WTC11 (cell line): ENCODE measurements around the gene UTP3. TPM values are rescaled to one million over a fixed set of nuclear protein-coding genes. Genes with fewer than 3 reads are reported as not detected.

Source experiments
- ATAC-seq: fragments of 200-7000 bp; cut with Tn5 transposase; 2 replicates; pipeline ENCODE4 v1.10.0; 2021; ENCODE audit warnings: mild to moderate bottlenecking, moderate library complexity
- CTCF ChIA-PET: fragments of 300-600 bp; sonication (Branson Sonifier 250); formaldehyde crosslinking; loops from one replicate; lab custom pipeline; 2021; ENCODE audit warnings: antibody characterized with exemption; lab: Charles Lee
- POLR2A ChIA-PET: fragments of 350-600 bp; sonication (Branson Sonifier 250); formaldehyde crosslinking; loops from one replicate; lab custom pipeline; 2021; ENCODE audit warnings: antibody characterized with exemption; lab: Charles Lee
- DNase-seq: peaks from one replicate; pipeline ENCODE4 v3.0.0; 2021; ENCODE audit warnings: low spot score
- H3K27ac Mint-ChIP-seq: 2 replicates; pipeline ENCODE4 v1.8.0; 2021; ENCODE audit warnings: mixed read lengths
- H3K27me3 Mint-ChIP-seq: 2 replicates; pipeline ENCODE4 v1.8.0; 2021; ENCODE audit warnings: low read depth, mild to moderate bottlenecking, moderate library complexity, mixed read lengths
- H3K36me3 Mint-ChIP-seq: 2 replicates; pipeline ENCODE4 v1.8.0; 2021; ENCODE audit warnings: mixed read lengths
- H3K4me1 Mint-ChIP-seq: 2 replicates; pipeline ENCODE4 v1.8.0; 2022; ENCODE audit warnings: mixed read lengths
- H3K4me3 Mint-ChIP-seq: 2 replicates; pipeline ENCODE4 v1.8.0; 2021; ENCODE audit warnings: mild to moderate bottlenecking, moderate library complexity, mixed read lengths
- H3K9me3 Mint-ChIP-seq: 2 replicates; pipeline ENCODE4 v1.8.0; 2021; ENCODE audit warnings: mixed read lengths
- CBFB ChIP-seq: sonication (generic); formaldehyde crosslinking; IDR thresholded peaks from 2 replicates; pipeline ENCODE4 v1.8.1; 2022; ENCODE audit warnings: mild to moderate bottlenecking, low read depth, missing genetic modification reagents
- CREB1 ChIP-seq: sonication (generic); formaldehyde crosslinking; IDR thresholded peaks from 2 replicates; pipeline ENCODE4 v1.8.0; 2023; ENCODE audit warnings: mild to moderate bottlenecking, missing genetic modification reagents
- KAT7 ChIP-seq: sonication (generic); formaldehyde crosslinking; IDR thresholded peaks from 2 replicates; pipeline ENCODE4 v1.8.1; 2023; ENCODE audit warnings: missing genetic modification reagents, mild to moderate bottlenecking, borderline replicate concordance
- NR1H2 ChIP-seq: sonication (generic); formaldehyde crosslinking; IDR thresholded peaks from 2 replicates; pipeline ENCODE4 v1.9.0; 2021; ENCODE audit warnings: mild to moderate bottlenecking, moderate library complexity, missing genetic modification reagents
- PRRX2 ChIP-seq: fragments of 250-450 bp; sonication (Bioruptor Pico); IDR thresholded peaks from 2 replicates; pipeline ENCODE4 v1.8.0; 2021; ENCODE audit warnings: mild to moderate bottlenecking
- SP1 ChIP-seq: sonication (generic); formaldehyde crosslinking; conservative IDR thresholded peaks from 2 replicates; pipeline ENCODE4 v1.8.1; 2022; ENCODE audit warnings: missing genetic modification reagents
- TP53 ChIP-seq: sonication (generic); formaldehyde crosslinking; IDR thresholded peaks from 2 replicates; pipeline ENCODE4 v1.8.1; 2023; ENCODE audit warnings: mild to moderate bottlenecking, missing genetic modification reagents
- ZBTB43 ChIP-seq: sonication (generic); formaldehyde crosslinking; IDR thresholded peaks from 2 replicates; pipeline ENCODE4 v1.8.1; 2023; ENCODE audit warnings: mild to moderate bottlenecking, missing genetic modification reagents
- ZNF232 ChIP-seq: sonication (generic); formaldehyde crosslinking; IDR thresholded peaks from 2 replicates; pipeline ENCODE4 v1.8.0; 2022; ENCODE audit warnings: mild to moderate bottlenecking, missing genetic modification reagents
- ZNF263 ChIP-seq: sonication (generic); formaldehyde crosslinking; IDR thresholded peaks from 2 replicates; pipeline ENCODE4 v1.8.1; 2022; ENCODE audit warnings: low read depth, mild to moderate bottlenecking, moderate library complexity, missing genetic modification reagents
- ZNF317 ChIP-seq: sonication (generic); formaldehyde crosslinking; IDR thresholded peaks from 2 replicates; pipeline ENCODE4 v1.8.1; 2023; ENCODE audit warnings: low read depth, mild to moderate bottlenecking, moderate library complexity, missing genetic modification reagents, borderline replicate concordance
- ZNF423 ChIP-seq: fragments of 250-450 bp; sonication (Bioruptor Pico); IDR thresholded peaks from 2 replicates; pipeline ENCODE4 v2.1.2; 2022; ENCODE audit warnings: mild to moderate bottlenecking, moderate library complexity
- ZNF512 ChIP-seq: sonication (generic); formaldehyde crosslinking; IDR thresholded peaks from 2 replicates; pipeline ENCODE4 v1.8.1; 2022; ENCODE audit warnings: missing genetic modification reagents, borderline replicate concordance
- total RNA-seq: library from RNA; stranded (reverse); gene quantifications from 3 replicates; pipeline ENCODE4 v1.2.3, GENCODE V29; 2021
- TF ChIP-seq, protein P1 (sequence below): fragments of 250-450 bp; sonication (Bioruptor Pico); IDR thresholded peaks from 2 replicates; pipeline ENCODE4 v1.9.0; 2021; ENCODE audit warnings: mild to moderate bottlenecking
- TF ChIP-seq, protein P2 (sequence below): sonication (generic); formaldehyde crosslinking; IDR thresholded peaks from 2 replicates; pipeline ENCODE4 v1.8.0; 2023; ENCODE audit warnings: mild to moderate bottlenecking, missing genetic modification reagents
- TF ChIP-seq, protein P3 (sequence below): sonication (generic); formaldehyde crosslinking; IDR thresholded peaks from 2 replicates; pipeline ENCODE4 v1.8.0; 2022; ENCODE audit warnings: missing genetic modification reagents
- TF ChIP-seq, protein P4 (sequence below): sonication (generic); formaldehyde crosslinking; IDR thresholded peaks from 2 replicates; pipeline ENCODE4 v1.8.1; 2023; ENCODE audit warnings: mild to moderate bottlenecking, missing genetic modification reagents
- TF ChIP-seq, protein P5 (sequence below): sonication (generic); formaldehyde crosslinking; IDR thresholded peaks from 2 replicates; pipeline ENCODE4 v1.8.1; 2023; ENCODE audit warnings: mild to moderate bottlenecking, moderate library complexity, missing genetic modification reagents

Gene UTP3
- total RNA-seq, 1 experiment from 2014 or later = 45.5 TPM

DNA sequence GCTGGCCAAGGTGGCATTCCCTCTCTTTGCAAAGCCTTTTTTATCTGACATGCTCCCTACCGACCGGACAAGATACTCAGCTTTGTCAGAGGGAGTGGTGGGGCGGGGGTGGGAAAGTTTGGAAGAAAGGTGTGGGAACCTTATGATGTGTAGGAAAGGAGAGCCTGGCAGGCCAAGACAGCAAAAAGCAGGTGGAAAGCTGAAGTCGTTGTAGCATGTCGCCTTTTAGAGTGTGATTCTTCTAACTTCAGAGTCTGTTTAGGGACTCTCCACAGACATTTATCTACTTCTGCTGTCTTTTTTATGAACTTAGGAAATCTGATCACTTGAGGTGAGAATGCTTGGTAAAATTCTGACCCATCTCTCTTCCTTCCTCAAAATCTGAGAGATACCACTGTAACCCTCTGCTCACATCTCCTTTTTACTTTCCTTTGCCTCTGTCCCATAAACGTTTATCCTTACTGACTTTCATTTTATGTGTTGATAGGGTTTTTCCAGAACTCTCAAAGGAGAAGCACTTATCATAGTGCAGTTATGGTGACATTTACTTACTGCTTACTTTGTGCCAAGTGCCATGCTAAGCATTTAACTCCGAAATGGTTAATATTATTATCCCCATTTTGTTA, 25.2 kb downstream of the UTP3 start:
- POLR2A ChIA-PET = interaction anchor here (0.6 kb wide), 1 partner anchor 8 kb away, joined by 3 read pairs; no protein-coding TSS in a partner anchor

More for the DNA sequence above, 25.2 kb downstream of the UTP3 start:
- DNase-seq (no peak), ATAC-seq (no peak; the same call in none of the 2 replicates)
- H3K4me3 Mint-ChIP-seq = no peak overlapping the region
- no peaks in the 10 kb centered on the region for H3K9me3 Mint-ChIP-seq
- H3K4me1 Mint-ChIP-seq = peaks cover 42% of the 10 kb centered on the region
- H3K27me3 Mint-ChIP-seq = no peaks in the 10 kb centered on the region
- TF ChIP-seq, protein P1, sequence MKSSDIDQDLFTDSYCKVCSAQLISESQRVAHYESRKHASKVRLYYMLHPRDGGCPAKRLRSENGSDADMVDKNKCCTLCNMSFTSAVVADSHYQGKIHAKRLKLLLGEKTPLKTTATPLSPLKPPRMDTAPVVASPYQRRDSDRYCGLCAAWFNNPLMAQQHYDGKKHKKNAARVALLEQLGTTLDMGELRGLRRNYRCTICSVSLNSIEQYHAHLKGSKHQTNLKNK (CRISPR knock-in tag) = no peak
- TF ChIP-seq ZNF232 (CRISPR knock-in tag) = no peak
- TF ChIP-seq, protein P2, sequence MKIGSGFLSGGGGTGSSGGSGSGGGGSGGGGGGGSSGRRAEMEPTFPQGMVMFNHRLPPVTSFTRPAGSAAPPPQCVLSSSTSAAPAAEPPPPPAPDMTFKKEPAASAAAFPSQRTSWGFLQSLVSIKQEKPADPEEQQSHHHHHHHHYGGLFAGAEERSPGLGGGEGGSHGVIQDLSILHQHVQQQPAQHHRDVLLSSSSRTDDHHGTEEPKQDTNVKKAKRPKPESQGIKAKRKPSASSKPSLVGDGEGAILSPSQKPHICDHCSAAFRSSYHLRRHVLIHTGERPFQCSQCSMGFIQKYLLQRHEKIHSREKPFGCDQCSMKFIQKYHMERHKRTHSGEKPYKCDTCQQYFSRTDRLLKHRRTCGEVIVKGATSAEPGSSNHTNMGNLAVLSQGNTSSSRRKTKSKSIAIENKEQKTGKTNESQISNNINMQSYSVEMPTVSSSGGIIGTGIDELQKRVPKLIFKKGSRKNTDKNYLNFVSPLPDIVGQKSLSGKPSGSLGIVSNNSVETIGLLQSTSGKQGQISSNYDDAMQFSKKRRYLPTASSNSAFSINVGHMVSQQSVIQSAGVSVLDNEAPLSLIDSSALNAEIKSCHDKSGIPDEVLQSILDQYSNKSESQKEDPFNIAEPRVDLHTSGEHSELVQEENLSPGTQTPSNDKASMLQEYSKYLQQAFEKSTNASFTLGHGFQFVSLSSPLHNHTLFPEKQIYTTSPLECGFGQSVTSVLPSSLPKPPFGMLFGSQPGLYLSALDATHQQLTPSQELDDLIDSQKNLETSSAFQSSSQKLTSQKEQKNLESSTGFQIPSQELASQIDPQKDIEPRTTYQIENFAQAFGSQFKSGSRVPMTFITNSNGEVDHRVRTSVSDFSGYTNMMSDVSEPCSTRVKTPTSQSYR (CRISPR knock-in tag) = no peak
- no peak for TF ChIP-seq ZNF263 (CRISPR knock-in tag)
- TF ChIP-seq TP53 = no peak
- TF ChIP-seq KAT7 = no peak
- TF ChIP-seq ZNF317 = no peak
- no peak for TF ChIP-seq ZBTB43 (CRISPR knock-in tag)
- TF ChIP-seq PRRX2 (CRISPR knock-in tag) = no peak
- no peak for TF ChIP-seq CBFB (CRISPR knock-in tag)
- no peak for TF ChIP-seq ZNF423 (CRISPR knock-in tag)
- TF ChIP-seq ZNF512 (CRISPR knock-in tag) = no peak
- TF ChIP-seq NR1H2 (CRISPR knock-in tag) = no peak
- TF ChIP-seq, protein P3, sequence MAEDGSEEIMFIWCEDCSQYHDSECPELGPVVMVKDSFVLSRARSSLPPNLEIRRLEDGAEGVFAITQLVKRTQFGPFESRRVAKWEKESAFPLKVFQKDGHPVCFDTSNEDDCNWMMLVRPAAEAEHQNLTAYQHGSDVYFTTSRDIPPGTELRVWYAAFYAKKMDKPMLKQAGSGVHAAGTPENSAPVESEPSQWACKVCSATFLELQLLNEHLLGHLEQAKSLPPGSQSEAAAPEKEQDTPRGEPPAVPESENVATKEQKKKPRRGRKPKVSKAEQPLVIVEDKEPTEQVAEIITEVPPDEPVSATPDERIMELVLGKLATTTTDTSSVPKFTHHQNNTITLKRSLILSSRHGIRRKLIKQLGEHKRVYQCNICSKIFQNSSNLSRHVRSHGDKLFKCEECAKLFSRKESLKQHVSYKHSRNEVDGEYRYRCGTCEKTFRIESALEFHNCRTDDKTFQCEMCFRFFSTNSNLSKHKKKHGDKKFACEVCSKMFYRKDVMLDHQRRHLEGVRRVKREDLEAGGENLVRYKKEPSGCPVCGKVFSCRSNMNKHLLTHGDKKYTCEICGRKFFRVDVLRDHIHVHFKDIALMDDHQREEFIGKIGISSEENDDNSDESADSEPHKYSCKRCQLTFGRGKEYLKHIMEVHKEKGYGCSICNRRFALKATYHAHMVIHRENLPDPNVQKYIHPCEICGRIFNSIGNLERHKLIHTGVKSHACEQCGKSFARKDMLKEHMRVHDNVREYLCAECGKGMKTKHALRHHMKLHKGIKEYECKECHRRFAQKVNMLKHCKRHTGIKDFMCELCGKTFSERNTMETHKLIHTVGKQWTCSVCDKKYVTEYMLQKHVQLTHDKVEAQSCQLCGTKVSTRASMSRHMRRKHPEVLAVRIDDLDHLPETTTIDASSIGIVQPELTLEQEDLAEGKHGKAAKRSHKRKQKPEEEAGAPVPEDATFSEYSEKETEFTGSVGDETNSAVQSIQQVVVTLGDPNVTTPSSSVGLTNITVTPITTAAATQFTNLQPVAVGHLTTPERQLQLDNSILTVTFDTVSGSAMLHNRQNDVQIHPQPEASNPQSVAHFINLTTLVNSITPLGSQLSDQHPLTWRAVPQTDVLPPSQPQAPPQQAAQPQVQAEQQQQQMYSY (CRISPR knock-in tag) = no peak
- TF ChIP-seq, protein P4, sequence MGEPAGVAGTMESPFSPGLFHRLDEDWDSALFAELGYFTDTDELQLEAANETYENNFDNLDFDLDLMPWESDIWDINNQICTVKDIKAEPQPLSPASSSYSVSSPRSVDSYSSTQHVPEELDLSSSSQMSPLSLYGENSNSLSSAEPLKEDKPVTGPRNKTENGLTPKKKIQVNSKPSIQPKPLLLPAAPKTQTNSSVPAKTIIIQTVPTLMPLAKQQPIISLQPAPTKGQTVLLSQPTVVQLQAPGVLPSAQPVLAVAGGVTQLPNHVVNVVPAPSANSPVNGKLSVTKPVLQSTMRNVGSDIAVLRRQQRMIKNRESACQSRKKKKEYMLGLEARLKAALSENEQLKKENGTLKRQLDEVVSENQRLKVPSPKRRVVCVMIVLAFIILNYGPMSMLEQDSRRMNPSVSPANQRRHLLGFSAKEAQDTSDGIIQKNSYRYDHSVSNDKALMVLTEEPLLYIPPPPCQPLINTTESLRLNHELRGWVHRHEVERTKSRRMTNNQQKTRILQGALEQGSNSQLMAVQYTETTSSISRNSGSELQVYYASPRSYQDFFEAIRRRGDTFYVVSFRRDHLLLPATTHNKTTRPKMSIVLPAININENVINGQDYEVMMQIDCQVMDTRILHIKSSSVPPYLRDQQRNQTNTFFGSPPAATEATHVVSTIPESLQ (CRISPR knock-in tag) = no peak
- TF ChIP-seq SP1 (CRISPR knock-in tag) = no peak
- no peak for TF ChIP-seq CREB1 (CRISPR knock-in tag)
- TF ChIP-seq, protein P5, sequence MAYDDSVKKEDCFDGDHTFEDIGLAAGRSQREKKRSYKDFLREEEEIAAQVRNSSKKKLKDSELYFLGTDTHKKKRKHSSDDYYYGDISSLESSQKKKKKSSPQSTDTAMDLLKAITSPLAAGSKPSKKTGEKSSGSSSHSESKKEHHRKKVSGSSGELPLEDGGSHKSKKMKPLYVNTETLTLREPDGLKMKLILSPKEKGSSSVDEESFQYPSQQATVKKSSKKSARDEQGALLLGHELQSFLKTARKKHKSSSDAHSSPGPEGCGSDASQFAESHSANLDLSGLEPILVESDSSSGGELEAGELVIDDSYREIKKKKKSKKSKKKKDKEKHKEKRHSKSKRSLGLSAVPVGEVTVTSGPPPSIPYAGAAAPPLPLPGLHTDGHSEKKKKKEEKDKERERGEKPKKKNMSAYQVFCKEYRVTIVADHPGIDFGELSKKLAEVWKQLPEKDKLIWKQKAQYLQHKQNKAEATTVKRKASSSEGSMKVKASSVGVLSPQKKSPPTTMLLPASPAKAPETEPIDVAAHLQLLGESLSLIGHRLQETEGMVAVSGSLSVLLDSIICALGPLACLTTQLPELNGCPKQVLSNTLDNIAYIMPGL (CRISPR knock-in tag) = no peak
- peak overlapping the region; percentile 39 for H3K27ac Mint-ChIP-seq
- no peaks in the 10 kb centered on the region for H3K36me3 Mint-ChIP-seq
- CTCF ChIA-PET = interaction anchor here (0.6 to 2.5 kb wide), 3 partner anchors 9 to 22 kb away, joined by 3 to 9 read pairs (median 3); no protein-coding TSS in a partner anchor
